CD4-positive, alpha-beta T cell treated with Interleukin-1 beta for 1 hour (primary cell): ENCODE measurements around the gene ZNF552.
"Not testable (repeated sequence)": the region's sequence is repeated elsewhere in the genome, so short reads cannot be mapped to it uniquely, and the experiment has no call there.

Source experiments
- DNase-seq, 2 donors: peaks; one replicate each; pipeline ENCODE4 v3.0.0-alpha.2; 2020 to 2022

Gene ZNF552

GRCh38 chr19:57817976-57818375 is 3.3 kb upstream of the ZNF552 start:
- no peak for DNase-seq

GRCh38 chr19:57816652-57817051 is 1.9 kb upstream of the ZNF552 start:
- no peak for DNase-seq

GRCh38 chr19:57815247-57816075 is 748 bp upstream of the ZNF552 start:
- no peak for DNase-seq

DNA sequence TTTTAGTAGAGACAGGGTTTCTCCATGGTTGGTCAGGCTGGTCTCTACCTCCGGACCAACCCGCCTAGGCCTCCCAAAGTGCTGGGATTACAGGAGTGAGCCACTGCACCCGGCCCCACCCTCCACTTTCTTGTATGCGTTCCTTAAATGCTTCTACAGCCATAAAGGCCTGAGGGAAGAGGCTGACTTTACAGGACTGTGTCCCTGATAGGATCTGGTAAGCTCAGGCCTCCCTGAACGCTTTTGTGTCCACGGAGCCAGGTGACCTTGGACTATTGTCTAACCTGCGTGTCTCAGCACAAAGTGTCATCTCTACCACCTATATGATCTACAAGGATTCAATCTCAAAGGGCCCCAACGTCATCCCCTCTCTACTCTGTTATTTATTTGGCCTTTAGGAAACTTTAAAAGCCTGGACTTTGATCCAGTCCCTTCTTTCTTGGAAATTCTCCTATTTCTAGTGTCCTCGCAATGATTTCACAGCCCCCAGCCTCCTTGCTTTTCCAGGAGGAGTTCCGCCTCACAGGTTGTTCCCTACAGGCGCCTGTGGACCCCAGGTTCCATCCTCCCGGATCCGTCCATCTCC is 701 bp downstream of the ZNF552 start:
- no peak for DNase-seq

GRCh38 chr19:57812975-57813820 is 1.5 kb downstream of the ZNF552 start:
- DNase-seq, result not testable (repeated sequence)

GRCh38 chr19:57812226-57812625 is 2.5 kb downstream of the ZNF552 start:
- DNase-seq, result no peak

DNA sequence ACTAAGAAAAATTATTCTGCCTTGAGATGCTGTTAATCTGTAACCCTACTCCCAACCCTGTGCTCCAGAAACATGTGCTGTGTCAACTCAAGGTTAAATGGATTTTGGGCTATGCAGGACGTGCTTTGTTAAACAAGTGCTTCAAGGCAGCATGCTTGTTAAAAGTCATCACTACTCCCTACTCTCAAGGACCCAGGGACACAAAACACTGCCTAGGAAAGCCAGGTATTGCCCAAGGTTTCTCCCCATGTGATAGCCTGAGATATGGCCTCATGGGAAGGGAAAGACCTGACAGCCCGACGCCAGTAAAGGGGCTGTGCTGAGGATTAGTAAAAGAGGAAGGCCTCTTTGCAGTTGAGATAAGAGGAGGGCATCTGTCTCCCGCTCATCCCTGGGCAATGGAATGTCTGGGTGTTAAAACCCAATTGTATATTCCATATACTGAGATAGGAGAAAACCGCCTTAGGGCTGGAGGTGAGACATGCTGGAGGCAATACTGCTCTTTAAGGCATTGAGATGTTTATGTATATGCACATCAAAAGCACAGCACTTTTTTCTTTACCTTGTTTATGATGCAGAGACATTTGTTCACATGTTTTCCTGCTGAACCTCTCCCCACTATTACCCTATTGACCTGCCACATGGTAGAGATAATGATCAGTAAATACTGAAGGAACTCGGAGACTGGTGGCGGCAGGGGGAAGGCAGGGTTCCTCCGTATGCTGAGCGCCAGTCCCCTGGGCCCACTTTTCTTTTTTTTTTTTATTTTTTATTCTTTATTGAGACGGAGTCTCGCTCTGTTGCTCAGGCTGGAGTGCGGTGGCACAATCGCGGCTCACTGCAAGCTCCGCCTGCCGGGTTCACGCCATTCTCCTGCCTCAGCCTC is 4.1 kb downstream of the ZNF552 start:
- not testable (repeated sequence) for DNase-seq

- DNase-seq, result no peak
Measured at GRCh38 chr19:57807541-57807940, 7.2 kb downstream of the ZNF552 start.

DNA sequence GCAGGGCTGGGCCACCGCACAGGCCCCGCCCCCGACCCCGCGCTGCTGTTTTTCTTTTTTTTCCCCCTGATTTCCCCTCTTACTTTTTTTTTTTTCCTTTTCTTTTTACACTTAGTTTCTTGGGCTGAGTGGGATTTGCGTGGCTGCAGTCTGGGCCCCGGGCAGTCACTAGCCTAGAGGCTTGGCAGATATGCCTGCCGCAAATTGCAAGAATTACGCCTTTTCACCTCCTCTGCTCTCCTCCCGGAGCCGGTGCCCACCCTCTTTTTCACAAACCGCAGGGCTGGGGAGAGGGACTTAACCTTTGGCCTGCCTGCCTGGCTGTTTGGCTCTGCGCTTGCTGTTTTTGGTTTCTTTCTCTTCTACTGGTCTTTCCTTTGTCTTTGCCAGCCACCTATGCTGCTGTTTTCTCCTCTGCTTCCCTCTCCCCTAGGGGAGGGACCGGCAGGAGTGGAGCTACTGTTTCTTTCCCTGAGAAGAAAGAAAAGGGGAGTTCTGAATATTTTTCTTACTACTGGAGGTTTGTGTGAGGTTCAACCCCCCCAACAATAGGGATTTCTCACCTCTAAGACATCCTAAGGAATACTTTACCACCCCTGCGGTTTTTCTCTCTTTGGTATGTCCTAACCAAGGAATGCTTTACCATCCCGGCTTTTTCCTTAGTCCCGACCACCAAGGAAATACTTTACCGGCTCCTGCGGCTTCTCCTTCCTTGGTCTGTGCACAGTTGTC is 11.0 kb downstream of the ZNF552 start:
- no peak for DNase-seq

DNA sequence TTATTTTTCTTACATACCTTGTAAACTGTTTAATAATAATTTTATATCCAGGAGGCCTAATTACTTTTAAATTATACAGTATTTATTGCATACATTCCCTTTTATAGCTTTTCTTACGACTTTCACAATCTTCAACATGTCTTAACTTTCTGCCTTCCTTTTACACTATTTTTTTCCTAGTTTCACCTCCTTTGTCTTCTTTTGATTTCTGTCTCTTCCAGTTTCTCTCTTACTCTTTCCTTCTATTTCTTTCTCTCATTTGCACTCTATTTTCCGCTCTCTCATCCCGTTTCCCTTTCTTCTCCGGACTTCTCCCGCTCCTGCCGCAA is 11.5 kb downstream of the ZNF552 start:
- no peak for DNase-seq

DNA sequence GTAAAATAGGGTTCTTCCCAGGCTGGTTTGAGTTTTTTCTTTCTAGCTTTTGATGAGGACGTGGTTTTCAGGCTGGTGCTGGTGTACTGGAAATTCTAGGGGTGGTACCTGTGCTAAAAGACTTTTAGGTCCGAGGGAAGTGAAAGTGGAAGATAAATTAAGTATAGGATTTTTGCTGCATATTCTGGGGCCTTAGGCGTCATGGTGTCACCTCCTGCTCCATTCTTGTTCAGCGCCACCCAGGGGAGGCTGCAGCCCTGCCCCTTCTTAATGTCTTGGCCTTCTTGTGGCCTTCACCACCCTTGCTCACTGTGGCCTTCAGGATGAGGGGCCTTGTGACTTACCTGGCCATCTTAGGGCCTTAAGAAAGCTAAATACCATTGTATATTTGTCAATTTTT is 12.4 kb downstream of the ZNF552 start:
- no peak for DNase-seq

DNA sequence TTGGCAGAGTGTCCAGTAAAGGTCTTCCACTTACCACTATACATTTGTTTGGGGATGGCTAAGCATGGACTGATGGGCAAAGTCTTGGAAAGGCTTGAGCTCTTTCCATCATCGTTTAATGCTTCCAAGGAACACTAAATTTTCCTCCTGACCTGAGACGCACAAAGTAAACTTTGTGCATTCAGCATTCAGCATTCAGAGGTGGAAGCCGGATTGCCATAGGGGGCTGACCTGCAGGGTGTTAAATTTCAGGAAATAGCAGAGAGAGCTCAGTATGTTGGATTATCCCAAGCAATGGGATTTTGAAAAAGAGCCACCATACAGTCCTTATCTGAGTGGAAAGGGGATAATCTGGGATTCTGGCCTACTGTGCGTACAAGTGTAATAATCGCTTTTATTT is 14.0 kb downstream of the ZNF552 start:
- DNase-seq, result no peak

DNA sequence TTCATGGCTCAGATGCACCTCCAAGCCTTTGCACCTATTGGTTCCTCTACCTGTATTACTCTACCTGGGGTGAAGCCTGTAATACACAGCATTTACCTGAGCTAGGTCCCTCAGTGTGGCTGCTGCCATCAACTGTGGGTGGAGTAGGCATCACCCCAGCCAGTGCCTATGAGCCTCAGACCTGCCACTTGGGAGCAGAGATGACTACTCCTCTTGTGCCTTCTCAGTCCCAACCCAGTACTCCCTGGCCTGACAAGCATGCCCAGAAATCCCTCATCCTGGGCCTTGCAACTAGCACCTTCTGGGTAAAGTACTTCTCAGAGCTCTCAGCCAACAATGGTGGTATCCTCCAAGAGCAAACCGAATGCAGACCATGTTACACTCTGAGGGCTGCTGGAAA is 18.1 kb downstream of the ZNF552 start:
- DNase-seq, result not testable (repeated sequence)

DNA sequence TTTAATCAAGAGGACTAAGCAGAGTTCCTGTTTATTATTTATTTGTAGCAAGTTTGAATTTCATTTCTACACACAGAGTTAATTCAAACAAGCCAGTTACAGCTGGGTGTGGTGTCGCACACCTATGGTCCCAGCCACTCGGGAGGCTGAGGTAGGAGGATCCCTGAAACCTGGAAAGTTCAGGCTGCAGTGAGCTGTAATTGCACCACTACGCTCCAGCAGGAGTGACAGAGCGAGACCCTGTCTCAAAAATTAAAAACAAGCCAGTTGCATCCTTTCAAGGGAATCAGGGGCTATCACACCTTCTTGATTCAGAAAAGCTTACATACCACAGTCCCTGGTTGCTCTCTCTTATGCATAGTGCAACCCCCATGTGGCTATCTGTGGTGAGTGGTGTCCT is 25.4 kb downstream of the ZNF552 start:
- no peak for DNase-seq

- DNase-seq, result no peak
Measured at GRCh38 chr19:57788114-57788692, 26.5 kb downstream of the ZNF552 start.

DNA sequence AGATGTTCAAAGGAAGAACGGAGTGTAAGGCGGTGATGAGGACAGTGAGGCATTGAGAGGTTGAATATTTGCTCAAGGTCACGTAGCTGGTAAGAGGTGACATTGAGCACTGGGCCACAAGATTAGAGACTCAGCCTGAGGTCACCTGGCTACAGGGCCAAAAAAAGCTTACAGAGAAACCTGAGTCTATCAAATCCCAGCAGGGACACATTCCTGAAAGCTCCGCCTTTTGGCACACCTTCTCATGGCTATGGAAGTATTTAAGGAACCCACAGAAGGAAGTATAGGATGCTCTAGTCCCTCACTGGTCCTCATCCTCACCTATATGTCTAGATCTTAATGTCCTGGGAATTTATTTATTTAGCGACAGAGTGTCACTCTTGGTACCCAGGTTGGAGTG is 27.8 kb downstream of the ZNF552 start:
- no peak for DNase-seq

DNA sequence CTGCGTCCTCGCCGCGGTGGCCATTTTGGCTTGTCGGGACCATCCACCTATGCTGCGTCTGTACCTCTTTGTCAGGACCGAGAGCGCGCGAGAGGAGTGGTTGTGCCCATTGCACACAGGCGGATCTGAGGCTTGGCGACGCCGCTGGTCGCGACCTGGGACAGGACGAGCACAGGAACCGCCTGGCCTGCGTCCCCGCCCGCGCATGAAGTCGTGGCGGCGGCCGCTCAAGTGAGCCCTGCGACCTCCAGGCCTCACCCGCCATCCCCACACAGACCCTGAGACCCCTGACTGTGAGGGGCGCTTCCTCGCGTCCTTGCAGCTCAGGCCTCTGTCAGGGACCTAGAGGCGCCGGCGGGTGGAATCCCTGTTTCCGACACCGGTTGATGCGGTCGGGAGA is 28.4 kb downstream of the ZNF552 start:
- no peak for DNase-seq

- no peak for DNase-seq
Measured at GRCh38 chr19:57779220-57779845, 35.4 kb downstream of the ZNF552 start.

GRCh38 chr19:57778336-57778735 is 36.4 kb downstream of the ZNF552 start:
- no peak for DNase-seq

- DNase-seq, result no peak
Measured at GRCh38 chr19:57776764-57777296, 37.9 kb downstream of the ZNF552 start.

DNA sequence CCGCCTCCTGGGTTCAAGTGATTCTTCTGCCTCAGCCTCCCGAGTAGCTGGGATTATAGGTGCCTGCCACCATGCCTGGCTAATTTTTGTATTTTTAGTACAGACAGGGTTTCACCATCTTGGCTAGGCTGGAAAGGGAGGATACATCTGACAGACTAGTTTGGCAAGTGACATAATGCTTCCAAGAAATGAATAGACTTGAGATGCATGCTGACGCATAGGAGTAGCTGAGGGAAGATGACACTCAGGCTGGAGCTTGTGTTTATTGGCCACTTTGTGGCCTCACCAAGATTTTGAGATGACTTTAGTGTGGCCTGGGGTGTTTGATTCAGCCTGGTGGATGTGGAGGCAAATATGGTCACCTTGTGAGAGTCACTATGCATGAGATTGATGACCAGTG is 41.2 kb downstream of the ZNF552 start:
- DNase-seq, result no peak
